Activated CD8-positive, alpha-beta memory T cell treated with anti-CD3 and anti-CD28 coated beads, Interleukin-2, amount 50 U/mL, for 4 hours (primary cell): ENCODE results near the gene RNFT1.
"Not testable (repeated sequence)": the region's sequence is repeated elsewhere in the genome, so short reads cannot be mapped to it uniquely, and the experiment has no call there.

Source experiments
- DNase-seq: peaks from one replicate; pipeline ENCODE4 v3.0.0-alpha.2; 2020

RNFT1 gene, protein sequence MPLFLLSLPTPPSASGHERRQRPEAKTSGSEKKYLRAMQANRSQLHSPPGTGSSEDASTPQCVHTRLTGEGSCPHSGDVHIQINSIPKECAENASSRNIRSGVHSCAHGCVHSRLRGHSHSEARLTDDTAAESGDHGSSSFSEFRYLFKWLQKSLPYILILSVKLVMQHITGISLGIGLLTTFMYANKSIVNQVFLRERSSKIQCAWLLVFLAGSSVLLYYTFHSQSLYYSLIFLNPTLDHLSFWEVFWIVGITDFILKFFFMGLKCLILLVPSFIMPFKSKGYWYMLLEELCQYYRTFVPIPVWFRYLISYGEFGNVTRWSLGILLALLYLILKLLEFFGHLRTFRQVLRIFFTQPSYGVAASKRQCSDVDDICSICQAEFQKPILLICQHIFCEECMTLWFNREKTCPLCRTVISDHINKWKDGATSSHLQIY

DNA sequence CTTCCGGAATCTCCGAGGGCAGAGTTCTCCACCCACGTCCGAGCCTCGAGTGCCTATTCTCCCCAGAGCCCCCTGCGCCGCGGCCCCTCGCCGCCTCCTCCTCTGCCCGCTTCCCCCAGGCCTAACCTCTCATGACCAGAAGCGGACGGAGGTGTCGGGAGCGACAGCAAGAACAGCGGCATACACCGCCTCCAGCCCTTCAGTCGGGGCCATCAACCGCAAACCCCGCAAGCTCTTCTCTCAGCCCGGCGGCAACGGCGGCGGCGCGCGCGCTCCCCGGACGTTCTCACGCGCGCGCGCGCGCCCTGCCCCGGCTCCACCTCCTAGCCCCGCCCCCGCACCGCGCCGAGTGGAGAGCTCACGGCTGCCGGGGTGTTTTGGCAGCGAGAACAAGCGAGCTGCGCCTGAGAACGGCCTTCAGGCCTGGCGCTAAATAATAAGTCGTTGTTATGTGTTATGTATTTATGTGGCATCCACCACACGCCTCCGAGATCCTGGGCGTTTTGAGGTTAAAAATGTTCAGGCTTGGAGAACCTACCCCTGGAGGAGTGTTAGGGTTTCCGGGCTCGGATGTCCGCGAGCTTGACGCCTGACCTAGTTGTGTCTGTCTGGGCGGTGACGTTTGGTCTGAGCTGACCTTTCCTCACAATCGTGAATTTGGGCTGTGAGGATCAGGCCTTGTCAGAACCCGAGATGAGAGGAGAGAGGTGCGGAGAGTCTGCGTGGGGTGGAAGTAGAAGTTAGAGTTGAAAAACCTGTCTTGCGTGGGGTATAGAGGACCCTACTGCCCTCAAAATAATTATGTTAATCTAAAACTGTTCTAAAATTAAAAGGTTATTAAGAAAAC is at the start of gene RNFT1:
TSS of gene RNFT1 (minus strand) at position 259 of the 847 bp plus-strand sequence. CDS start at position 182, 77 bp downstream.
- peak; percentile 92 for DNase-seq

DNA sequence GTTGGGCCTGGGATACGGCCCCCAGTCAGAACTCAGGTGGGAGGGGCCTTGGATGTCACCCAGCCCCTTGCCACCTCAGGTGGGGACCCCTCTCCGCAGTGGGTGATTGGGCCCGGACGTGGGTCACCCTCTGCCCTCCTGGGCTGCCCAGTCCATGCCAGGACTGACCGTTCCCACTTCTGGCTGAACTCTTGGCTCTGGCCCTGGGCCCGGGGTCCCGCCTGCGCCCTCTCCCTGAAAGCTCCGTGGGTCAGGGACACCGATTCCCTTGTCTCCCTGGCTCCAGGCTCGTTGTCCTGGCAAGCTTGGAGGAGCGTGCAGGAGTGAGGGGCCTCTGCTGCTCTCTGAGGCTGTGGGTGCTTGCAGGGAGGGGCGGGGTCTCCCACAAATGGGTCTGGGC is 44.8 kb upstream of the RNFT1 start:
- DNase-seq = not testable (repeated sequence)

DNA sequence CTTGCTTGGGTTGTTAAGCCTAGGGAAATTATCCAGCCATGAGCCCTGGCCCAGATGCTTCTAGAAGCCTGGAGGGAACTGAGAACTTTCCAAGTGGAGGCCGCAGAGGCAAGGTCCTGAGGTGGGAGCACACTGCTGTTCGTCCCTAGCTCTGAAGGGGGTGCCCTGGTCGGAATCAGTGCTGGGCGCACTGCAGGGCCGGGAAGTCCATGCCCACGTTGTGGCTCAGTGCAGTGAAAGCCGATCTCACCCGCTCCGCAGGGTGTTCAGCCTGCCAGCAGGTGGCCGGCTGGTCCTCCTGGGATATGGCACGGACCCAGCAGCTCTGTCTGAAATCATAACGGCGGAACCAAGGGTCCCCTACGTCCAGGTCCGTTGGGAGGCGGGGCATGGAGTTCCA is 43.8 kb upstream of the RNFT1 start:
- DNase-seq = not testable (repeated sequence)

DNA sequence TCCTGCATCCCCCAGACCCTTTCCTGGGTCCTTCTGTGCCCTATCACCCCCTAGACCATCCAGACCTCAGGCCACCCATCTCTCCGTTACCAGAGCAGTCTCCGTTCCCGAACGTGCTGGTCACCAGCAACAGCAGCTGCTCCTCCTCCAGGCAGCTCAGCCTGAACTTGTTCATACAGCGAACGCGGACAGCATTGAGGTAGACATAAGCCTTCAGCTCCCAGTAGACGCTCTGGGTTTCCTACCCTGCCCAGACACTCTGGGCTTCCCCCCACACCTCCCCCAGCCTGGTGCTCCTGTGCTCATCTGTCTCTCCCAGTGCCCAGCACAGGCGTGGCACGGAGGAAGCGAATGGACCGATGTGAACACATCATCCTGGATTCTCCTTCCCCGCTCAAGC is 41.6 kb upstream of the RNFT1 start:
- DNase-seq = no peak

- DNase-seq = not testable (repeated sequence)
Observed at GRCh38 chr17:60004561-60004960, 40.0 kb upstream of the RNFT1 start.

DNA sequence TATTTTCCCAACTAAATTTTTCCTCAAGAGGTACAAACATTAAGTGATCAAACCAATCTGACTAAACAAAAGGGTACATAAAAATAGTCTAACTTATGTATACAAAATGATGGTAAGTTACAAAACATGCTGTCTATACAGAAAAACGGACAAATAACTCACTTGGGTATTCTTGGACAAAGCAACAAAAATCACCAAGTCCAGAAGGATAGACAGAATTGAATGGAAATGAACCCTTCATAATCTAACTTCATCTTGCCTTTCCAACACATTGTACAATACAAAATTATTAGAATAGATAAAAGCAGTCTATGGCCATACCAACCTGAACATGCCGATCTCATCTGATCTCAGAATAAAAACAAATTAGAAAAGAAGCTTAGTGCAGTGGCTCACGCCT is 37.9 kb upstream of the RNFT1 start:
- DNase-seq = not testable (repeated sequence)

- DNase-seq = not testable (repeated sequence)
Observed at GRCh38 chr17:59996608-59997007, 32.1 kb upstream of the RNFT1 start.

- DNase-seq = not testable (repeated sequence)
Observed at GRCh38 chr17:59975166-59975565, 10.6 kb upstream of the RNFT1 start.

DNA sequence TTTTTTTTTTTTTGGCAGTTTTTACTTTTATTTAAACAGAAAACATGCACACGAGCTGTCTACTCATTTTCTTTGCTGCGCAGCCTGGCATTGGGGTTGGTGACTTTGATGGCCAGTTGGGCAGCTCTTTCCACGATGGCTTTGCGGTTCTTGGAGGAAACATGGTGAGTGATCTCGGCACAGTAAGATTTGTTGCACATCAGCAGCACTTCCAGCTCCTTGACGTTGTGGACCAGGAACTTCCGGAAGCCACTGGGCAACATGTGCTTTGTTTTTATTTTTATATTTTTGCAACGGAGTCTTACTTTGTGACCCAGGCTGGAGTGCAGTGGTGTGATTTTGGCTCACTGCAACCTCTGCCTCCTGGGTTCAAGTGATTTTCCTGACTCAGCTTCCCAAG is 8.9 kb upstream of the RNFT1 start:
- DNase-seq = not testable (repeated sequence)

- DNase-seq = no peak
Observed at GRCh38 chr17:59972778-59973177, 8.2 kb upstream of the RNFT1 start.

DNA sequence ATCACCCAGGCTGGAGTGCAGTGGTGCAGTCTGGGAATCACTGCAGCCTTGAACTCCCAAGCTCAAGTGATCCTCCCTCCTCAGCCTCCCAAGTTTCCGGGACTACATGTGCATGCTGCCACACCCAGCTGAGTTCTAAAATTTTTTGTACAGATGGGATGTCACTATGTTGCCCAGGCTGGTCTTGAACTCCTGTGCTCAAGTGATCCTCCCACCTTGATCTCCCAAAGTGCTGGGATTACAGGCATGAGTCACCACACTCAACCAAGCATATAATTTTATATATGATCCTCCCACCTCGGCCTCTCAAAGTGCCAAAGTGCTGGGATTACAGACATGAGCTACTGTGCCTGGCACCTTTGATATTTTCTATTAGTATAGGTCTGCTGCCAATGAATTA is 7.2 kb upstream of the RNFT1 start:
- not testable (repeated sequence) for DNase-seq

- peak; percentile 49 for DNase-seq
Observed at GRCh38 chr17:59963738-59964481, 630 bp downstream of the RNFT1 start.

DNA sequence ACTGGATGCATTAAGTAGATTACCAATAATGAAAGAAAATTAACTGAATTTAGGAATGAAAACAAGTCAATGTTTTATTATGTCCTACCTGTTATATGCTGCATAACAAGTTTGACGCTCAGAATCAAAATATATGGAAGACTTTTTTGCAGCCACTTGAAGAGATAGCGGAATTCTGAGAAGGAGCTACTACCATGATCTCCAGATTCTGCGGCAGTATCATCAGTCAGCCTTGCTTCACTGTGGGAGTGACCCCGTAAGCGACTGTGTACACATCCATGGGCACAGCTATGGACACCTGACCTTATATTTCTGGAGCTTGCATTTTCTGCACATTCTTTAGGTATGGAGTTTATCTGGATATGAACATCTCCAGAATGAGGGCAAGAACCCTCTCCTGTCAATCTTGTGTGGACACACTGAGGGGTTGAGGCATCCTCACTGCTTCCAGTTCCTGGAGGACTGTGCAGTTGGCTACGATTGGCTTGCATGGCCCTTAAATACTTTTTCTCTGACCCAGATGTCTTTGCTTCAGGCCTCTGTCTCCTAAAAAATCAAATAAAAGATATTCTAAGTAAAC is 1.7 kb downstream of the RNFT1 start:
- DNase-seq = no peak

- DNase-seq = not testable (repeated sequence)
Observed at GRCh38 chr17:59959574-59959973, 5.0 kb downstream of the RNFT1 start.

GRCh38 chr17:59954856-59955255 is 9.7 kb downstream of the RNFT1 start:
- DNase-seq = no peak

DNA sequence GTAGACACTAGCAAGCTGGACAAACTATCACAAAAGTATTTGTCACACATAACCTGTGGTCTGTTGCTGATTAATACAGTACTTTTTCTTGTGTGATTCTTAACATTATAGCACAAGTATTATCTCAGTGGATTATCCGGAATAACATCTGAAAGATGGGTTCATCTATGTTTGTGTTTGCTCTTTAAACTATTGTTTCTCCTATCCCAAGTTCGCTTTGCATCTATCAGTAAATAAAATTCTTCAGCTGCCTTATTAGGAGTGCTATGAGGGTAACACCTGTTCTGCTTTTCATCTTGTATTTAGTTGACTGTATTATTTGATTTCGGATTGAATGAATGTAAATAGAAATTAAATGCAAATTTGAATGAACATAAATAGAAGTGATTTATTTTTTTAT is 14.5 kb downstream of the RNFT1 start:
- DNase-seq = no peak

- not testable (repeated sequence) for DNase-seq
Observed at GRCh38 chr17:59947310-59947709, 17.2 kb downstream of the RNFT1 start.

DNA sequence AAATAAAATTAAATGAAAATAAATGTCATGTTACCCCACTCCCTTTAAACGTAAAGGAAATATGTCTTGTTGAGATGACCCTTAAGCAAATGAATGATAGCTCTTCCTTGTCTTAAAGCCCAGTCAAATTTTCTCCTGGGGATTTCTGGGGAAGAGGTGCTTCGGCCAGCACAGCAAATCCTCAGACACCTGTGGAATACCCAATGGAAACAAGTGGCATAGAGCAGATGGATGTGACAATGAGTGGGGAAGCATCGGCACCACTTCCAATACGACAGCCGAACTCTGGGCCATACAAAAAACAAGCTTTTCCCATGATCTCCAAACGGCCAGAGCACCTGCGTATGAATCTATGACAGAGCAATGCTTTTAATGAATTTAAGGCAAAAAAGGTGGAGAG is 18.1 kb downstream of the RNFT1 start:
- DNase-seq = not testable (repeated sequence)

DNA sequence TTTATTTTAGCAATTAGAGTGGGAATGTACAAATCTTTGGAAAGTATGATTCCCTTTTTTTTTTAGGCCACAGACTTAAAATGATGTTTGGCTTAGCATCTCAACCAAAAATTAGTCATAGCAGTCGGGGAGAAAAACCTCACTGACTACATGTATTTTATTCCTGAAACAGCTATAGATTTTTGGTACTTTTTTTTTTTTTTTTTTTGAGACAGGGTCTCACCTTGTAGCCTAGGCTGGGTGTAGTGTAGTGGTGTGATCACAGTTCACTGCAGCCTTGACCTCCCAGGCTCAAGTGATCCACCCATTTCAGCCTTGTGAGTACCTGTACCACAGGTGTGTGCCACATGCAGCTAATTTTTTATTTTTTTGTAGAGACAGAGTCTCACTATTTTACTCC is 23.4 kb downstream of the RNFT1 start:
- DNase-seq = no peak

DNA sequence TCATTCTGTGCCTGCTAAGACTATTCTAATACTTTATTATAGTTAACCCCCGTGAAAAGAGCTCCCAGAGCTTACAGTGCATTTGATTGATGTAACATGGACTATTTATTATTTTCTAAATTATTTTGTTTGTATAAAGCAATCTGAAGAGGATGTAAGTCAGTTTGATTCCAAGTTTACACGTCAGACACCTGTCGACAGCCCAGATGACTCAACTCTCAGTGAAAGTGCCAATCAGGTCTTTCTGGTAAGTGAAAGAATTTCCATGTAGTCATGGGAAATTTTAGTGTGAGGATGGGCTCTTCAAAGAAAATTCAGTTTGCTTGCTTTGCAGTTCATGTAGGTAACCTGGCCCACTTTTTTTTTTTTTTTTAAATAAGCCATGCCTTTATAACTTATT is 23.8 kb downstream of the RNFT1 start:
- not testable (repeated sequence) for DNase-seq

DNA sequence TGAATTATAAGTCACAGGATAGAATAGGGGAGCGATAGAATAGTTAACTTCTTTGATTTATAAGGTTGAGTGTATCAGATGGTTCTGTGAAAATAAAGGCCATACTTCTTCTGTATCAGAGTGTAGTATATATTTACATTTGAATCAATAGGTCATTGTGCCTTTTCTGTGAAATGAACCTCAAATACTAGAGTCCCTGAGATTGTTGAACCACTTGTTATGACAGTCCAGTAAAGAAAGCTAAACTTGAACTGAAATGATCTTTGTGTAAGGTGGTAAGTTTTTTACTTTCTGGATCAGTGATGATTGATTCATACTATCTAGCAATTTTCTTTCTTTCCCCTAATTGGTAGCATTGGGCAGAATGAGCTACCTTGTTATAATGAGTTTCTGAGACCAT is 31.2 kb downstream of the RNFT1 start:
- DNase-seq = not testable (repeated sequence)

- not testable (repeated sequence) for DNase-seq
Observed at GRCh38 chr17:59930768-59931167, 33.8 kb downstream of the RNFT1 start.

DNA sequence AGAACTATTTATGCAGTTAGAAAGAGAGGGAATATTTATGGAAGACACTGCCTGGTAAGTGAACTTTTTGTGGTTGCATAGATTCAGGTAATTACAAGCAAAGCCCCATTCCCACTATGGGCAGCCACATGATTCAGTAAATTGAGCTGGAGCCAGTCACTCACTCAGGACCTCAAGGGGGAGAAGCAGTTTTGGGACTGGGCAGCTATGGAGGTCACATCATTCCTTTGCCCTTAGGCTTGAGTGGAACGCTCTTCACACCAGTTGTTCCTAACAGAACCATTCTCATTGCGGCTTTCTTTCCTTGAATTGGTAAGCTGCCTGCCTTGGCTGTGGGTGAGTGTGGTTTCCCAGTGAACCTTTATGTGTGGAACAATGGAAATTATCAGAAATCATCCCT is 34.4 kb downstream of the RNFT1 start:
- not testable (repeated sequence) for DNase-seq
